Measurements from ENCODE around the gene PDGFB. TPM values are rescaled to one million over a fixed set of nuclear protein-coding genes. Genes with fewer than 3 reads are reported as not detected.

The PDGFB gene
- total and polyA plus RNA-seq, 9 of the 15 experiments (the other 6 are each of a cell fraction or from before 2014, with no cell fraction given) = 0.07 to 4.0 (median 0.48) TPM; not detected in 1

DNA sequence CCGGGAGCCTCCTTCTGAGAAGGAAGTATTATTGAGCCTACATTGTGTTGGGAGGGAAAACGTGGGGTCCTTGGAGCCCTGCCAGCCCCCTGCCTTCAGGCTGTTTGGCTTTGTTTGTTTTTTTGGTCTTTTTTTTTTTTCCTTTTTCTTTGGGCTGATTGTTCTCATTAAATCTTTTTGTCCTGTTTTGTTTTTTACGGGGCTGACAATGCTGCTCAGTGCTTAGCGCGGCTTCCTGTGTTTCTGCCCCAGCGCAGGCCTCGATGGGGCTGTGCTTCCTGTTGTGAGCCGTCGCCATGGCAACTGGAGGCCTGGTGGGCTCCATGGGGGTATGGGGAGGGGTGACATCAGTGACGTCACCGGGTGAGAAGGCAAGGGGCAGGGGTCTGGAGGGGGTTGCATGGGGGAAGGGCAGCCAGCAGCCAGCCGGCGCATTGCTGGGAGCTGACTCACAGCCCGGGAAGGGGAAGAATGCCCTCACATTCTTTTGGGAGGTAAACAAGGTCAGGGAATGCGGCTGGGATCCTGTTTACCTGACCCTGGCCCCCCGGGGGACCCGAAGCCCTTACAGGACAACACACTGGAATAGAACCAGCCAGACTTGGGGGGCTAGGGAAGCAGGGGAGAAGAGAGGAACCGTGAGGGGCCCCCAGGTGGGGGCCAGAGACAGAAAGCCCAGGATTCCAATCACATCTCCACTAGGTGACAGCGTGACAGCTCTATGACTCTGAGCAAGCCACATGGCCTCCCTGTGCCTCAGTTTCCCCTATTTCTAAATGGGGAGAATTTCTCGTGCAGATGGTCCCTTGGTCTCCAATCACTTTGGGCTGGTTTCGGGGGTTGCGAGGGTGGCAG lies 70.1 kb downstream of the PDGFB start (continued):
- TF ChIP-seq, protein P1, sequence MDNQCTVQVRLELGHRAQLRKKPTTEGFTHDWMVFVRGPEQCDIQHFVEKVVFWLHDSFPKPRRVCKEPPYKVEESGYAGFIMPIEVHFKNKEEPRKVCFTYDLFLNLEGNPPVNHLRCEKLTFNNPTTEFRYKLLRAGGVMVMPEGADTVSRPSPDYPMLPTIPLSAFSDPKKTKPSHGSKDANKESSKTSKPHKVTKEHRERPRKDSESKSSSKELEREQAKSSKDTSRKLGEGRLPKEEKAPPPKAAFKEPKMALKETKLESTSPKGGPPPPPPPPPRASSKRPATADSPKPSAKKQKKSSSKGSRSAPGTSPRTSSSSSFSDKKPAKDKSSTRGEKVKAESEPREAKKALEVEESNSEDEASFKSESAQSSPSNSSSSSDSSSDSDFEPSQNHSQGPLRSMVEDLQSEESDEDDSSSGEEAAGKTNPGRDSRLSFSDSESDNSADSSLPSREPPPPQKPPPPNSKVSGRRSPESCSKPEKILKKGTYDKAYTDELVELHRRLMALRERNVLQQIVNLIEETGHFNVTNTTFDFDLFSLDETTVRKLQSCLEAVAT (IDR thresholded peaks at IDR 0.05) = no peak
- TF ChIP-seq PHF20 (IDR thresholded peaks at IDR 0.05; ENCODE audit: partially characterized antibody) = no peak
- TF ChIP-seq, protein P2, sequence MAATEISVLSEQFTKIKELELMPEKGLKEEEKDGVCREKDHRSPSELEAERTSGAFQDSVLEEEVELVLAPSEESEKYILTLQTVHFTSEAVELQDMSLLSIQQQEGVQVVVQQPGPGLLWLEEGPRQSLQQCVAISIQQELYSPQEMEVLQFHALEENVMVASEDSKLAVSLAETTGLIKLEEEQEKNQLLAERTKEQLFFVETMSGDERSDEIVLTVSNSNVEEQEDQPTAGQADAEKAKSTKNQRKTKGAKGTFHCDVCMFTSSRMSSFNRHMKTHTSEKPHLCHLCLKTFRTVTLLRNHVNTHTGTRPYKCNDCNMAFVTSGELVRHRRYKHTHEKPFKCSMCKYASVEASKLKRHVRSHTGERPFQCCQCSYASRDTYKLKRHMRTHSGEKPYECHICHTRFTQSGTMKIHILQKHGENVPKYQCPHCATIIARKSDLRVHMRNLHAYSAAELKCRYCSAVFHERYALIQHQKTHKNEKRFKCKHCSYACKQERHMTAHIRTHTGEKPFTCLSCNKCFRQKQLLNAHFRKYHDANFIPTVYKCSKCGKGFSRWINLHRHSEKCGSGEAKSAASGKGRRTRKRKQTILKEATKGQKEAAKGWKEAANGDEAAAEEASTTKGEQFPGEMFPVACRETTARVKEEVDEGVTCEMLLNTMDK (IDR thresholded peaks at IDR 0.05; ENCODE audit: borderline replicate concordance, insufficient read depth, low read depth, low read length, poor library complexity, severe bottlenecking) = no peak
- peak; percentile 76 for TF ChIP-seq FOSL1 (tag; conservative IDR thresholded peaks at IDR 0.05)
- TF ChIP-seq SMARCE1 (IDR thresholded peaks at IDR 0.05) = peak; percentile 30; the same call in 1 of the 2 replicates
- TF ChIP-seq SIN3A (IDR thresholded peaks at IDR 0.05; ENCODE audit: borderline replicate concordance in 2 of 2, control insufficient read depth in 1 of 2, low read depth in 2 of 2, low read length in 2 of 2) = no peak
- no peak for TF ChIP-seq GTF2E2 (tag; IDR thresholded peaks at IDR 0.05)
- TF ChIP-seq, protein P3, sequence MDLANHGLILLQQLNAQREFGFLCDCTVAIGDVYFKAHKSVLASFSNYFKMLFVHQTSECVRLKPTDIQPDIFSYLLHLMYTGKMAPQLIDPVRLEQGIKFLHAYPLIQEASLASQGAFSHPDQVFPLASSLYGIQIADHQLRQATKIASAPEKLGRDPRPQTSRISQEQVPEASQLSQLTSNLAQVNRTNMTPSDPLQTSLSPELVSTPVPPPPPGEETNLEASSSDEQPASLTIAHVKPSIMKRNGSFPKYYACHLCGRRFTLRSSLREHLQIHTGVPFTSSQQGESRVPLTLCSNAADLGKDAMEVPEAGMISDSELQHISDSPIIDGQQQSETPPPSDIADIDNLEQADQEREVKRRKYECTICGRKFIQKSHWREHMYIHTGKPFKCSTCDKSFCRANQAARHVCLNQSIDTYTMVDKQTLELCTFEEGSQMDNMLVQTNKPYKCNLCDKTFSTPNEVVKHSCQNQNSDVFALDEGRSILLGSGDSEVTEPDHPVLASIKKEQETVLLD (IDR thresholded peaks at IDR 0.05) = no peak
- TF ChIP-seq FOXJ3 (CRISPR knock-in tag; IDR thresholded peaks at IDR 0.05) = peak; percentile 62; the same call in 1 of the 2 replicates
- TF ChIP-seq ZFP36 (IDR thresholded peaks at IDR 0.05; ENCODE audit: low read depth, low read length, partially characterized antibody) = no peak
- no peak for TF ChIP-seq KLF1 (tag; IDR thresholded peaks at IDR 0.05)
- TF ChIP-seq, protein P4, sequence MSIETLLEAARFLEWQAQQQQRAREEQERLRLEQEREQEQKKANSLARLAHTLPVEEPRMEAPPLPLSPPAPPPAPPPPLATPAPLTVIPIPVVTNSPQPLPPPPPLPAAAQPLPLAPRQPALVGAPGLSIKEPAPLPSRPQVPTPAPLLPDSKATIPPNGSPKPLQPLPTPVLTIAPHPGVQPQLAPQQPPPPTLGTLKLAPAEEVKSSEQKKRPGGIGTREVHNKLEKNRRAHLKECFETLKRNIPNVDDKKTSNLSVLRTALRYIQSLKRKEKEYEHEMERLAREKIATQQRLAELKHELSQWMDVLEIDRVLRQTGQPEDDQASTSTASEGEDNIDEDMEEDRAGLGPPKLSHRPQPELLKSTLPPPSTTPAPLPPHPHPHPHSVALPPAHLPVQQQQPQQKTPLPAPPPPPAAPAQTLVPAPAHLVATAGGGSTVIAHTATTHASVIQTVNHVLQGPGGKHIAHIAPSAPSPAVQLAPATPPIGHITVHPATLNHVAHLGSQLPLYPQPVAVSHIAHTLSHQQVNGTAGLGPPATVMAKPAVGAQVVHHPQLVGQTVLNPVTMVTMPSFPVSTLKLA (conservative IDR thresholded peaks at IDR 0.05) = no peak
- TF ChIP-seq TOE1 (IDR thresholded peaks at IDR 0.05; ENCODE audit: borderline replicate concordance) = no peak
- TF ChIP-seq TOE1 (CRISPR knock-in tag; IDR thresholded peaks at IDR 0.05; ENCODE audit: borderline replicate concordance, low read depth) = no peak
- TF ChIP-seq GABPA (tag; conservative IDR thresholded peaks at IDR 0.05; ENCODE audit: low read depth) = 0 out of 2 replicates have a peak, but pooled peaks have one; percentile 21
- TF ChIP-seq NR2F6 (CRISPR knock-in tag; IDR thresholded peaks at IDR 0.05) = no peak
- TF ChIP-seq ZBTB7A (IDR thresholded peaks at IDR 0.05; ENCODE audit: borderline replicate concordance, control insufficient read depth, low read depth, low read length) = peak; percentile 90; the same call in 1 of the 2 replicates
- TF ChIP-seq MAFF (IDR thresholded peaks at IDR 0.05; ENCODE audit: low read length) = no peak
- no peak for TF ChIP-seq BCOR (IDR thresholded peaks at IDR 0.05)
- no peak for TF ChIP-seq ZC3H4 (CRISPR knock-in tag; IDR thresholded peaks at IDR 0.05; ENCODE audit: borderline replicate concordance)
- no peak for TF ChIP-seq GABPB2 (CRISPR knock-in tag; conservative IDR thresholded peaks at IDR 0.05)

Measured in K562 (cell line).